UCSD-AML1 (cell line): ENCODE data around the gene PLD6.

Source experiments
- DNase-seq: peaks from one replicate; lab custom pipeline; 2025; ENCODE audit not compliant: unreplicated experiment; lab: John Stamatoyannopoulos, UW

Gene PLD6

GRCh38 chr17:17156511-17156910, 49.6 kb downstream of the PLD6 start:
- no peak for DNase-seq

- no peak for DNase-seq
These were observed 50.0 kb downstream of the PLD6 start for GRCh38 chr17:17156107-17156506.

GRCh38 chr17:17155568-17155967, 50.6 kb downstream of the PLD6 start:
- no peak for DNase-seq

GRCh38 chr17:17154981-17155380, 51.2 kb downstream of the PLD6 start:
- no peak for DNase-seq

GRCh38 chr17:17154556-17154955, 51.6 kb downstream of the PLD6 start:
- no peak for DNase-seq

DNA sequence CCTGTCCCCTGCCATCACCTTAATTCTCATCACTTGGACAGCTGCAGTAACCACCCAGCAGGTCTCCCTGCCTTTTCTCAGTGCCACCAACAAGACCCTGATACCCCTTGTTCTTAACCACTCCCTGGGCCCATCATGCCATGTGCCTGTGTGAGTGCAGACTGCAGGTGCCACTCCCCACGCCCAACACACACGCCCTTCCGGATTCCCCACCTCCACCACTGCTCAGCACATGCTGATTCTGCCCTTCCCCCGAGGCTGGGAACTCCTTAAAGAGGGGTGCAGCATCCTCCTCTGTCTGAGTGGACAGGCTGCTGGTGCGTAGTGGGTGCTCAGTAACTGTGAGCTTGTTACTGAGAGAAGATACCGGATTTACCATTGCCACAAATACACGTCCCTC, 52.4 kb downstream of the PLD6 start:
- DNase-seq: no peak

- no peak for DNase-seq
These were observed 53.1 kb downstream of the PLD6 start for GRCh38 chr17:17153071-17153470.

GRCh38 chr17:17152385-17152784, 53.7 kb downstream of the PLD6 start:
- no peak for DNase-seq

DNA sequence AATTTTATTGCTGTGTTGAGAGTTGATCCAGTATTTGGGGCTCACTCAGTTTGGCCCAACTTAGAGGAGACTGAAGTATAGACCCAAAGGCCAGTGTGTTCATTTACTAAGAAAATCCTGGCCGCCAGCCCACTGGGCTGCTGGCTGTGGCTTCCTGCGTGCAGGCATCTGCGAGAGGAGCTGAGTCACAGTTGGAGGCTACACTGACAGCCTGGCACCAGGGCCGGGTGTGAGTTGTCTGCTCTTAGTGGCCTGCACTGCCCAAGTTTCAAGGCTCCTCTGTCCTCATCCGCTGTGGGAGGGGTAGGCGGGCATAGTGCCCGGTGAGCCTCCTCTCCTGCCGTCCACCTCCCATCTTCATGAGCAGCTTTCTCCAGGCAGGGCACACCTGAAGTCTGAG, 54.2 kb downstream of the PLD6 start:
- peak; percentile 31 for DNase-seq

DNA sequence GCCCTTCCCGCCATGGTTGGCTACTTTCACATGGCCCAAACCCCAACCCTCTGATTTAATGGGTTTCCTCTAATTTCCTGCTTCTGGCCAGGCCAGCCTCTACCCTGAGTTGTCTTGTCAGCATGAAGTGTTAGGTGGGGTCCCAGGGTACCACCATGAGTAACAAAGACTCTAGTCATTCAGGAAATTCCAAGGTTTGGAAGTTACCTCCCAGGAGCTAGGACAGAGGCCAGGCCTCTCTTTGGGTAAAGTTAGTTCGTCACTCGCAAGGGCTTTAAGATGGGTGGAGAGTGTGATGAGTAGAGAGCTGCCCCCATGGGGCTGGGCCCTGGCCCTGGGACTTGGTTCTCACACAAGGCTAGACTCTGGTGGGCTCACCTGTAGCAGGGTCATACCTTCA, 54.6 kb downstream of the PLD6 start:
- no peak for DNase-seq

DNA sequence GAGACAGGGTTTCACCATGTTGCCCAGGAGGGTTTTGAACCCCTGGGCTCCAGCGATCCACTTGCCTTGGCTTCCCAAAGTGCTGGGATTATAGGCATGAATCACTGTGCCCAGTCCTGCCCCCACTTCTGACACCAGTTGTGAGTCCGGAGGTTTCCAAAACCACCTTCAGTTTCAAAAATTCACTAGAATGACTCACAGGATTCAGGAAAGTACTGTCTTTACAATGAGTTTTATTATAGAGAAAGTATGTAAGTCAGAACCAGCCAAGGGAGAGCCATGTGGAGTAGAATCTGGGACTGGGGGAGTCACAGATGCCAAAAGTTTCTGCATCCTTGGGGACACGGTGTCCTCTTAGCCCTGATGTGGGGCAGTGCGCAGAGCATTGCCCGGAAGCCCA, 55.1 kb downstream of the PLD6 start:
- DNase-seq: no peak
